Measurements from ENCODE around the gene XCR1. TPM values are rescaled to one million over a fixed set of nuclear protein-coding genes. Genes with fewer than 3 reads are reported as not detected.

XCR1 gene
- total and polyA plus RNA-seq, 2 experiments from 2014 or later = 0.27 to 0.30 TPM

- 92% methylated on average over 1 of the region's 1 CpG for WGBS (ENCODE audit: low lambda C conversion rate, missing lambda C conversion rate)
- Histone ChIP-seq H3K36me3 (replicated peaks; ENCODE audit: insufficient read depth, low read depth) (no peaks in the 10 kb centered on the region), H3K4me3 (no peak overlapping the region), H2AFZ (no peak overlapping the region), H3K9me2 (replicated peaks; ENCODE audit: insufficient read depth) (no peaks in the 10 kb centered on the region), H3K4me1 (ENCODE audit: insufficient read depth) (no peaks in the 10 kb centered on the region), H4K20me1 (ENCODE audit: insufficient read depth, poor library complexity, severe bottlenecking) (no peaks in the 10 kb centered on the region), H3K4me2 (no peak overlapping the region), H3K27ac (no peak overlapping the region), H3K79me2 (no peaks in the 10 kb centered on the region), H3K9me3 (ENCODE audit: low read depth) (no peaks in the 10 kb centered on the region), H3K27me3 (no peaks in the 10 kb centered on the region)
- TF ChIP-seq CTCF (IDR thresholded peaks at IDR 0.05; ENCODE audit: poor library complexity) (no peak), EZH2phosphoT487 (IDR thresholded peaks at IDR 0.05; ENCODE audit: low read depth, severe bottlenecking, unreplicated experiment) (no peak), EZH2 (IDR thresholded peaks at IDR 0.05; ENCODE audit: borderline replicate concordance) (no peak)
- DNase-seq (ENCODE audit: low spot score) = no peak
Observed at GRCh38 chr3:46029953-46030543, 2.8 kb upstream of the XCR1 start.

- Histone ChIP-seq H3K4me2 (no peak overlapping the region), H3K36me3 (replicated peaks; ENCODE audit: insufficient read depth, low read depth) (no peaks in the 10 kb centered on the region), H3K79me2 (no peaks in the 10 kb centered on the region), H3K27ac (peak overlapping the region; percentile 14), H3K27me3 (no peaks in the 10 kb centered on the region), H3K9me2 (replicated peaks; ENCODE audit: insufficient read depth) (no peaks in the 10 kb centered on the region), H3K4me3 (no peak overlapping the region), H2AFZ (no peak overlapping the region), H3K9me3 (ENCODE audit: low read depth) (no peaks in the 10 kb centered on the region), H4K20me1 (ENCODE audit: insufficient read depth, poor library complexity, severe bottlenecking) (no peaks in the 10 kb centered on the region), H3K4me1 (ENCODE audit: insufficient read depth) (no peaks in the 10 kb centered on the region)
- TF ChIP-seq EZH2 (IDR thresholded peaks at IDR 0.05; ENCODE audit: borderline replicate concordance) (no peak), EZH2phosphoT487 (IDR thresholded peaks at IDR 0.05; ENCODE audit: low read depth, severe bottlenecking, unreplicated experiment) (no peak), CTCF (IDR thresholded peaks at IDR 0.05; ENCODE audit: poor library complexity) (peak; percentile 18)
- 58% methylated on average over 6 of the region's 6 CpGs for WGBS (ENCODE audit: low lambda C conversion rate, missing lambda C conversion rate)
- peak; percentile 50 for DNase-seq (ENCODE audit: low spot score)
Observed at GRCh38 chr3:46027736-46028397, 584 bp upstream of the XCR1 start.

GRCh38 chr3:46025139-46025538 is 2.1 kb downstream of the XCR1 start:
- no peak overlapping the region for H3K4me3 ChIP-seq
- H3K9me3 ChIP-seq (ENCODE audit: low read depth) = no peaks in the 10 kb centered on the region
- H4K20me1 ChIP-seq (ENCODE audit: insufficient read depth, poor library complexity, severe bottlenecking) = no peaks in the 10 kb centered on the region
- H3K79me2 ChIP-seq = no peaks in the 10 kb centered on the region
- H3K27me3 ChIP-seq = no peaks in the 10 kb centered on the region
- H3K4me1 ChIP-seq (ENCODE audit: insufficient read depth) = no peaks in the 10 kb centered on the region
- no peak overlapping the region for H3K4me2 ChIP-seq
- H3K27ac ChIP-seq = no peak overlapping the region
- no peak overlapping the region for H2AFZ ChIP-seq
- WGBS (ENCODE audit: low lambda C conversion rate, missing lambda C conversion rate) = 78% methylated on average over 1 of the region's 1 CpG
- TF ChIP-seq EZH2 (IDR thresholded peaks at IDR 0.05; ENCODE audit: borderline replicate concordance) (no peak), EZH2phosphoT487 (IDR thresholded peaks at IDR 0.05; ENCODE audit: low read depth, severe bottlenecking, unreplicated experiment) (no peak), CTCF (IDR thresholded peaks at IDR 0.05; ENCODE audit: poor library complexity) (no peak)
- H3K36me3 ChIP-seq (replicated peaks; ENCODE audit: insufficient read depth, low read depth) = no peaks in the 10 kb centered on the region
- DNase-seq (ENCODE audit: low spot score) = no peak
- H3K9me2 ChIP-seq (replicated peaks; ENCODE audit: insufficient read depth) = no peaks in the 10 kb centered on the region
